HCT116 (cell line): ENCODE measurements around the gene METTL6. TPM values are rescaled to one million over a fixed set of nuclear protein-coding genes. Genes with fewer than 3 reads are reported as not detected.

Experiments
- ATAC-seq: fragments of 200-7000 bp; cut with Tn5 transposase; 2 replicates; pipeline ENCODE4 v1.9.1; 2020; ENCODE audit warnings: mild to moderate bottlenecking, moderate library complexity
- BruUV-seq: library from RNA; stranded (reverse); fragments of 400-500 nt; replicated peaks from 2 replicates; lab custom pipeline; 2021; lab: Mats Ljungman, UMichigan
- CTCF ChIA-PET: fragments of 300-600 bp; sonication (Branson Sonifier 250); formaldehyde crosslinking; loops from one replicate; lab custom pipeline; 2021; ENCODE audit warnings: antibody characterized with exemption; lab: Charles Lee
- POLR2A ChIA-PET: fragments of 300-600, 350-600 bp; sonication (Branson Sonifier 250); formaldehyde crosslinking; loops from one replicate; lab custom pipeline; 2021; ENCODE audit warnings: antibody characterized with exemption; lab: Charles Lee
- RAD21 ChIA-PET, 2 experiments: fragments of 300-600 bp; sonication (Branson Sonifier 250); formaldehyde crosslinking; loops; one replicate each; lab custom pipeline; 2023; ENCODE audit warnings: low total read pairs in 2 of 2; ENCODE audit not compliant: uncharacterized antibody in 2 of 2, unreplicated experiment in 2 of 2, low non-redundant PET in 1 of 2; lab: Charles Lee
- DNase-seq: peaks from one replicate; pipeline ENCODE4 v3.0.0-alpha.2; 2010; ENCODE audit warnings: low read depth, low spot score
- H2AFZ ChIP-seq: fragments of 200-600 bp; shearing (Covaris generic), sonication (generic); 2 replicates; pipeline ENCODE4 v1.6.1; 2017; ENCODE audit warnings: low read depth, mixed run types, mixed read lengths, antibody characterized with exemption, low read length; ENCODE audit not compliant: poor library complexity, severe bottlenecking
- H3K27ac ChIP-seq: 2 replicates; pipeline ENCODE4 v1.5.1; 2012; ENCODE audit warnings: low read depth, low read length
- H3K27me3 ChIP-seq: fragments of 200-600 bp; sonication (generic); 2 replicates; pipeline ENCODE4 v1.6.1; 2016; ENCODE audit warnings: mixed run types, low read length, mixed read lengths; ENCODE audit not compliant: insufficient read depth
- H3K36me3 ChIP-seq, 2 experiments: fragments of 200-500 bp in 1 of 2; fragments of 200-600 bp in 1 of 2; sonication (Bioruptor generic) in 1 of 2; sonication (generic) in 1 of 2; 2 replicates each; pipeline versions ENCODE4 v1.5.1 to v1.6.1; 2014 to 2016; ENCODE audit warnings: low read length in 2 of 2, inconsistent platforms in 1 of 2, mixed read lengths in 1 of 2, mixed run types in 1 of 2; ENCODE audit not compliant: insufficient read depth in 2 of 2, control insufficient read depth in 1 of 2
- H3K4me1 ChIP-seq, 2 experiments: fragments of 200-600 bp in 1 of 2; sonication (generic) in 1 of 2; 2 replicates each; pipeline versions ENCODE4 v1.5.1 to v1.6.1; 2012 to 2017; ENCODE audit warnings: low read length in 2 of 2, inconsistent platforms in 1 of 2, mild to moderate bottlenecking in 1 of 2, mixed read lengths in 1 of 2, mixed run types in 1 of 2, moderate library complexity in 1 of 2; ENCODE audit not compliant: insufficient read depth in 2 of 2, control insufficient read depth in 1 of 2
- H3K4me2 ChIP-seq: fragments of 200-600 bp; sonication (generic); 2 replicates; pipeline ENCODE4 v1.6.1; 2017; ENCODE audit warnings: mixed run types, low read length, mixed read lengths
- H3K4me3 ChIP-seq, 2 experiments: fragments of 200-600 bp in 1 of 2; sonication (generic) in 1 of 2; replicated peaks in 1 of 2; 2 replicates each; pipeline ENCODE4 v1.5.1; 2011 to 2016; ENCODE audit warnings: low read length in 2 of 2, control low read depth in 1 of 2, low read depth in 1 of 2, mild to moderate bottlenecking in 1 of 2, mixed read lengths in 1 of 2, mixed run types in 1 of 2
- H3K79me2 ChIP-seq: fragments of 200-600 bp; sonication (generic); 2 replicates; pipeline ENCODE4 v1.6.1; 2017; ENCODE audit warnings: mild to moderate bottlenecking, mixed run types, low read length, moderate library complexity, mixed read lengths; ENCODE audit not compliant: insufficient read depth
- H3K9ac ChIP-seq: fragments of 200-600 bp; sonication (generic); 2 replicates; pipeline ENCODE4 v1.6.1; 2016; ENCODE audit warnings: low read length, mixed read lengths
- H3K9me2 ChIP-seq: fragments of 200-600 bp; sonication (generic), shearing (Covaris generic); 2 replicates; pipeline ENCODE4 v1.6.1; 2017; ENCODE audit warnings: mixed run types, mild to moderate bottlenecking, moderate library complexity; ENCODE audit not compliant: insufficient read depth
- H3K9me3 ChIP-seq, 2 experiments: fragments of 200-500 bp in 1 of 2; fragments of 200-600 bp in 1 of 2; sonication (Bioruptor generic) in 1 of 2; sonication (generic) in 1 of 2; 2 replicates each; pipeline ENCODE4 v1.6.1; 2014 to 2017; ENCODE audit warnings: low read length in 2 of 2, mixed read lengths in 2 of 2, inconsistent platforms in 1 of 2, low read depth in 1 of 2, mild to moderate bottlenecking in 1 of 2, mixed run types in 1 of 2, moderate library complexity in 1 of 2; ENCODE audit not compliant: control insufficient read depth in 1 of 2, insufficient read depth in 1 of 2
- H4K20me1 ChIP-seq: fragments of 200-600 bp; sonication (generic), shearing (Covaris generic); 2 replicates; pipeline ENCODE4 v1.6.1; 2017; ENCODE audit warnings: mixed run types, mild to moderate bottlenecking, moderate library complexity; ENCODE audit not compliant: insufficient read depth
- EGR1 ChIP-seq: IDR thresholded peaks from 2 replicates; pipeline ENCODE4 v1.6.1; 2012; ENCODE audit warnings: low read depth
- ELF1 ChIP-seq: IDR thresholded peaks from 2 replicates; pipeline ENCODE4 v1.6.1; 2012; ENCODE audit warnings: low read depth, borderline replicate concordance
- EZH2 ChIP-seq: fragments of 200-600 bp; sonication (generic); IDR thresholded peaks from 2 replicates; pipeline ENCODE4 v1.6.1; 2017; ENCODE audit warnings: antibody characterized with exemption, mixed run types
- POLR2AphosphoS5 ChIP-seq: IDR thresholded peaks from 2 replicates; pipeline ENCODE4 v1.6.1; 2011; ENCODE audit warnings: mild to moderate bottlenecking, low read depth, low read length, moderate library complexity
- SIN3A ChIP-seq: IDR thresholded peaks from 2 replicates; pipeline ENCODE4 v1.6.1; 2012; ENCODE audit warnings: low read depth
- SP1 ChIP-seq: IDR thresholded peaks from 2 replicates; pipeline ENCODE4 v1.6.1; 2012; ENCODE audit warnings: low read depth
- intact Hi-C: fragments of 100-400 bp; cut with micrococcal nuclease; formaldehyde crosslinking; loops from 2 replicates; pipeline ENCODE4 v1.10.0; 2022
- total RNA-seq: library from RNA; stranded (reverse); gene quantifications from one replicate; pipeline ENCODE4 v1.2.1, GENCODE V29; 2021; ENCODE audit not compliant: unreplicated experiment
- TF ChIP-seq, protein P1 (sequence below), 3 experiments: fragments of 200-600 bp in 1 of 3; sonication (generic) in 1 of 3; IDR thresholded peaks in 2 of 3; conservative IDR thresholded peaks in 1 of 3; 2 replicates each; pipeline ENCODE4 v1.5.1; 2012 to 2017; ENCODE audit warnings: low read depth in 2 of 3, low read length in 2 of 3, antibody characterized with exemption in 1 of 3, borderline replicate concordance in 1 of 3, control low read depth in 1 of 3, mild to moderate bottlenecking in 1 of 3, mixed read lengths in 1 of 3, mixed run types in 1 of 3, moderate library complexity in 1 of 3; ENCODE audit not compliant: insufficient read depth in 1 of 3
- TF ChIP-seq, protein P2 (sequence below): IDR thresholded peaks from 2 replicates; pipeline ENCODE4 v1.6.1; 2012; ENCODE audit warnings: low read depth
- TF ChIP-seq, protein P3 (sequence below): IDR thresholded peaks from 2 replicates; pipeline ENCODE4 v1.6.1; 2011; ENCODE audit warnings: mild to moderate bottlenecking, low read length, moderate library complexity; ENCODE audit not compliant: insufficient replicate concordance; ENCODE audit errors: extremely low read depth

The METTL6 gene
- total RNA-seq, 1 experiment from 2014 or later, result 14.7 TPM

DNA sequence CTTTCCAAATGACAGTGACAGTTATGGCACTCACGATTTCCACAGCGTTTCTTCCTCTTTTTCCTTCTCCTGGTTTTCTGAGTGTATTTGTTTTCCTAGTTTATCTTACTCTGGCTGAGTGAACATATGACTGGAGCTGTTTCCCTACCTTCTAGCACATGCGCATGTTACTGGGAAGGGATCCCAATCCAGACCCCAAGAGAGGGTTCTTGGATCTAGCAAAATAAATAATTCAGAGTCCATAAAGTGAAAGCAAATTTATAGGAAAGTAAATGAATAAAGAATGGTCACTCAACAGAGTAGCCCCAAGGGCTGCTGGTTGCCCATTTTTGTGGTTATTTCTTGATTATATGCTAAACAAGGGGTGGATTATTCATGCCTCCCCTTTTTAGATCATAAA is 23.8 kb downstream of the METTL6 start:
- intact Hi-C loops, result no loop called here
- no peak overlapping the region for H3K4me3 ChIP-seq
- no peak overlapping the region for H3K27ac ChIP-seq
- ATAC-seq (no peak), DNase-seq (no peak)
- H3K9ac ChIP-seq, result no peak overlapping the region
- H3K9me2 ChIP-seq, result no peaks in the 10 kb centered on the region
- H4K20me1 ChIP-seq, result no peaks in the 10 kb centered on the region
- H3K79me2 ChIP-seq, result no peaks in the 10 kb centered on the region
- ChIA-PET CTCF (interaction anchor here (0.9 kb wide), 1 partner anchor 198 kb away, joined by 3 read pairs; the partner anchor contains the start of gene CAPN7), POLR2A (no interaction called here), RAD21 (no interaction called here)
- H3K36me3 ChIP-seq, result no peaks in the 10 kb centered on the region
- H3K4me2 ChIP-seq, result no peak overlapping the region
- no TSS peak for BruUV-seq
- H3K4me1 ChIP-seq, result peaks cover 0 to 5% of the 10 kb centered on the region in 2 experiments; a peak in 1 of 4 replicates
- H3K9me3 ChIP-seq, result no peaks in the 10 kb centered on the region
- TF ChIP-seq ELF1 (no peak), SIN3A (no peak), EGR1 (no peak), POLR2AphosphoS5 (no peak), EZH2 (no peak), SP1 (no peak)
- TF ChIP-seq, protein P1, sequence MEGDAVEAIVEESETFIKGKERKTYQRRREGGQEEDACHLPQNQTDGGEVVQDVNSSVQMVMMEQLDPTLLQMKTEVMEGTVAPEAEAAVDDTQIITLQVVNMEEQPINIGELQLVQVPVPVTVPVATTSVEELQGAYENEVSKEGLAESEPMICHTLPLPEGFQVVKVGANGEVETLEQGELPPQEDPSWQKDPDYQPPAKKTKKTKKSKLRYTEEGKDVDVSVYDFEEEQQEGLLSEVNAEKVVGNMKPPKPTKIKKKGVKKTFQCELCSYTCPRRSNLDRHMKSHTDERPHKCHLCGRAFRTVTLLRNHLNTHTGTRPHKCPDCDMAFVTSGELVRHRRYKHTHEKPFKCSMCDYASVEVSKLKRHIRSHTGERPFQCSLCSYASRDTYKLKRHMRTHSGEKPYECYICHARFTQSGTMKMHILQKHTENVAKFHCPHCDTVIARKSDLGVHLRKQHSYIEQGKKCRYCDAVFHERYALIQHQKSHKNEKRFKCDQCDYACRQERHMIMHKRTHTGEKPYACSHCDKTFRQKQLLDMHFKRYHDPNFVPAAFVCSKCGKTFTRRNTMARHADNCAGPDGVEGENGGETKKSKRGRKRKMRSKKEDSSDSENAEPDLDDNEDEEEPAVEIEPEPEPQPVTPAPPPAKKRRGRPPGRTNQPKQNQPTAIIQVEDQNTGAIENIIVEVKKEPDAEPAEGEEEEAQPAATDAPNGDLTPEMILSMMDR (IDR thresholded peaks at IDR 0.05 in 2 of 3, conservative IDR thresholded peaks at IDR 0.05 in 1 of 3; ENCODE audit: borderline replicate concordance in 1 of 3, insufficient read depth in 1 of 3, low read depth in 2 of 3, low read length in 2 of 3), result no peak
- TF ChIP-seq, protein P2, sequence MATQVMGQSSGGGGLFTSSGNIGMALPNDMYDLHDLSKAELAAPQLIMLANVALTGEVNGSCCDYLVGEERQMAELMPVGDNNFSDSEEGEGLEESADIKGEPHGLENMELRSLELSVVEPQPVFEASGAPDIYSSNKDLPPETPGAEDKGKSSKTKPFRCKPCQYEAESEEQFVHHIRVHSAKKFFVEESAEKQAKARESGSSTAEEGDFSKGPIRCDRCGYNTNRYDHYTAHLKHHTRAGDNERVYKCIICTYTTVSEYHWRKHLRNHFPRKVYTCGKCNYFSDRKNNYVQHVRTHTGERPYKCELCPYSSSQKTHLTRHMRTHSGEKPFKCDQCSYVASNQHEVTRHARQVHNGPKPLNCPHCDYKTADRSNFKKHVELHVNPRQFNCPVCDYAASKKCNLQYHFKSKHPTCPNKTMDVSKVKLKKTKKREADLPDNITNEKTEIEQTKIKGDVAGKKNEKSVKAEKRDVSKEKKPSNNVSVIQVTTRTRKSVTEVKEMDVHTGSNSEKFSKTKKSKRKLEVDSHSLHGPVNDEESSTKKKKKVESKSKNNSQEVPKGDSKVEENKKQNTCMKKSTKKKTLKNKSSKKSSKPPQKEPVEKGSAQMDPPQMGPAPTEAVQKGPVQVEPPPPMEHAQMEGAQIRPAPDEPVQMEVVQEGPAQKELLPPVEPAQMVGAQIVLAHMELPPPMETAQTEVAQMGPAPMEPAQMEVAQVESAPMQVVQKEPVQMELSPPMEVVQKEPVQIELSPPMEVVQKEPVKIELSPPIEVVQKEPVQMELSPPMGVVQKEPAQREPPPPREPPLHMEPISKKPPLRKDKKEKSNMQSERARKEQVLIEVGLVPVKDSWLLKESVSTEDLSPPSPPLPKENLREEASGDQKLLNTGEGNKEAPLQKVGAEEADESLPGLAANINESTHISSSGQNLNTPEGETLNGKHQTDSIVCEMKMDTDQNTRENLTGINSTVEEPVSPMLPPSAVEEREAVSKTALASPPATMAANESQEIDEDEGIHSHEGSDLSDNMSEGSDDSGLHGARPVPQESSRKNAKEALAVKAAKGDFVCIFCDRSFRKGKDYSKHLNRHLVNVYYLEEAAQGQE, result no peak
- TF ChIP-seq, protein P3, sequence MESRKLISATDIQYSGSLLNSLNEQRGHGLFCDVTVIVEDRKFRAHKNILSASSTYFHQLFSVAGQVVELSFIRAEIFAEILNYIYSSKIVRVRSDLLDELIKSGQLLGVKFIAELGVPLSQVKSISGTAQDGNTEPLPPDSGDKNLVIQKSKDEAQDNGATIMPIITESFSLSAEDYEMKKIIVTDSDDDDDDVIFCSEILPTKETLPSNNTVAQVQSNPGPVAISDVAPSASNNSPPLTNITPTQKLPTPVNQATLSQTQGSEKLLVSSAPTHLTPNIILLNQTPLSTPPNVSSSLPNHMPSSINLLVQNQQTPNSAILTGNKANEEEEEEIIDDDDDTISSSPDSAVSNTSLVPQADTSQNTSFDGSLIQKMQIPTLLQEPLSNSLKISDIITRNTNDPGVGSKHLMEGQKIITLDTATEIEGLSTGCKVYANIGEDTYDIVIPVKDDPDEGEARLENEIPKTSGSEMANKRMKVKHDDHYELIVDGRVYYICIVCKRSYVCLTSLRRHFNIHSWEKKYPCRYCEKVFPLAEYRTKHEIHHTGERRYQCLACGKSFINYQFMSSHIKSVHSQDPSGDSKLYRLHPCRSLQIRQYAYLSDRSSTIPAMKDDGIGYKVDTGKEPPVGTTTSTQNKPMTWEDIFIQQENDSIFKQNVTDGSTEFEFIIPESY, result no peak
- no peak overlapping the region for H2AFZ ChIP-seq
- no peaks in the 10 kb centered on the region for H3K27me3 ChIP-seq
